ENCODE data around the gene KIF21A.

KIF21A gene

DNA sequence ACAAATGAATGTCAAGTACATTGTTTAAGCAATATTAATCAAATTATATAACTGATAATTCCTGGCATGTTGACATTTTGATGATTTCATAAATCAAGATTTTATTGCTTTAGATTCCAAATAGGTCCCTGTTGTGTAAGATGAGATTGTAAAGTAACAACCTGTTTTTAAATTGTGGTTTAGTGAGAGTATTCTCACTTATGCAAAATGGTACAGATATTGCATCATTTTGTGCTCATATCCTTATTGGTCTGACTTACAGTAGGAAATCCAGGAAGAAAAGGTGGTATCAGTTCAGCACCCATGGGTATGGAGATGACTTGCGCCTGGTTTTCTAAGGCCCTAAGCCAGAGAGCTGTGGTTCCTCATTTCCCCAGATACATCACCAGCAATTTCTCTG is 165.5 kb downstream of the KIF21A start:
- TF ChIP-seq FOXM1 (IDR thresholded peaks at IDR 0.05; ENCODE audit: borderline replicate concordance, low read depth) (no peak), CEBPB (IDR thresholded peaks at IDR 0.05) (0 out of 2 replicates have a peak, but pooled peaks have one; percentile 51), TCF12 (IDR thresholded peaks at IDR 0.05; ENCODE audit: low read depth) (no peak), YY1 (IDR thresholded peaks at IDR 0.05; ENCODE audit: low read depth) (no peak)

DNA sequence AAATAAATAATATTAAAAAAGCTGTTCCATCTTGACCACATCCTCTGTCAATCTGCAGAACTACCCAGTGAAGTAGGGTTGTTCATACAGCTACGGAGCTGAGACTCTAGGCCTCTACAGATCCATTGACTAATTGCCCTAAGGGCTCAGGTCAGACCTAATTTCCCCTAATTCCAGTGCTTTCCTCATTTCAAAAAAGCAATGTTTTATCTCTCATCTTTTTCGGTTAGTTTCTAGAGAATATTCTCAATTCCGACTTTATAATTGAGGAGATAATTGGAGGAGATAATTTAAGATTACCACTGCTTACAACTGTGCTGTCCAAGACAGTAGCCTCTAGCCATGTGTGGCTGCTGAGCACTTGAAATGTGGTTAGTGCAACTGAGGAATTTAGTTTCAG is 167.1 kb downstream of the KIF21A start:
- TF ChIP-seq, protein P1, sequence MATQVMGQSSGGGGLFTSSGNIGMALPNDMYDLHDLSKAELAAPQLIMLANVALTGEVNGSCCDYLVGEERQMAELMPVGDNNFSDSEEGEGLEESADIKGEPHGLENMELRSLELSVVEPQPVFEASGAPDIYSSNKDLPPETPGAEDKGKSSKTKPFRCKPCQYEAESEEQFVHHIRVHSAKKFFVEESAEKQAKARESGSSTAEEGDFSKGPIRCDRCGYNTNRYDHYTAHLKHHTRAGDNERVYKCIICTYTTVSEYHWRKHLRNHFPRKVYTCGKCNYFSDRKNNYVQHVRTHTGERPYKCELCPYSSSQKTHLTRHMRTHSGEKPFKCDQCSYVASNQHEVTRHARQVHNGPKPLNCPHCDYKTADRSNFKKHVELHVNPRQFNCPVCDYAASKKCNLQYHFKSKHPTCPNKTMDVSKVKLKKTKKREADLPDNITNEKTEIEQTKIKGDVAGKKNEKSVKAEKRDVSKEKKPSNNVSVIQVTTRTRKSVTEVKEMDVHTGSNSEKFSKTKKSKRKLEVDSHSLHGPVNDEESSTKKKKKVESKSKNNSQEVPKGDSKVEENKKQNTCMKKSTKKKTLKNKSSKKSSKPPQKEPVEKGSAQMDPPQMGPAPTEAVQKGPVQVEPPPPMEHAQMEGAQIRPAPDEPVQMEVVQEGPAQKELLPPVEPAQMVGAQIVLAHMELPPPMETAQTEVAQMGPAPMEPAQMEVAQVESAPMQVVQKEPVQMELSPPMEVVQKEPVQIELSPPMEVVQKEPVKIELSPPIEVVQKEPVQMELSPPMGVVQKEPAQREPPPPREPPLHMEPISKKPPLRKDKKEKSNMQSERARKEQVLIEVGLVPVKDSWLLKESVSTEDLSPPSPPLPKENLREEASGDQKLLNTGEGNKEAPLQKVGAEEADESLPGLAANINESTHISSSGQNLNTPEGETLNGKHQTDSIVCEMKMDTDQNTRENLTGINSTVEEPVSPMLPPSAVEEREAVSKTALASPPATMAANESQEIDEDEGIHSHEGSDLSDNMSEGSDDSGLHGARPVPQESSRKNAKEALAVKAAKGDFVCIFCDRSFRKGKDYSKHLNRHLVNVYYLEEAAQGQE (IDR thresholded peaks at IDR 0.05; ENCODE audit: low read depth) = no peak
- no peak for TF ChIP-seq TAF1 (IDR thresholded peaks at IDR 0.05; ENCODE audit: low read depth)
- no peak for TF ChIP-seq YY1 (IDR thresholded peaks at IDR 0.05; ENCODE audit: low read depth)
- no peak for TF ChIP-seq CREB1 (IDR thresholded peaks at IDR 0.05; ENCODE audit: low read depth)
- TF ChIP-seq, protein P2, sequence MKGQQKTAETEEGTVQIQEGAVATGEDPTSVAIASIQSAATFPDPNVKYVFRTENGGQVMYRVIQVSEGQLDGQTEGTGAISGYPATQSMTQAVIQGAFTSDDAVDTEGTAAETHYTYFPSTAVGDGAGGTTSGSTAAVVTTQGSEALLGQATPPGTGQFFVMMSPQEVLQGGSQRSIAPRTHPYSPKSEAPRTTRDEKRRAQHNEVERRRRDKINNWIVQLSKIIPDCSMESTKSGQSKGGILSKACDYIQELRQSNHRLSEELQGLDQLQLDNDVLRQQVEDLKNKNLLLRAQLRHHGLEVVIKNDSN (IDR thresholded peaks at IDR 0.05) = no peak
- no peak for TF ChIP-seq ZBTB7A (IDR thresholded peaks at IDR 0.05; ENCODE audit: low read depth)
- no peak for TF ChIP-seq EGR1 (IDR thresholded peaks at IDR 0.05)
- TF ChIP-seq EP300 (IDR thresholded peaks at IDR 0.05; ENCODE audit: borderline replicate concordance) = no peak
- no peak for TF ChIP-seq NFIC (IDR thresholded peaks at IDR 0.05)
- no peak for TF ChIP-seq TEAD4 (IDR thresholded peaks at IDR 0.05)
- TF ChIP-seq FOXM1 (IDR thresholded peaks at IDR 0.05; ENCODE audit: borderline replicate concordance, low read depth) = no peak
- TF ChIP-seq CEBPB (IDR thresholded peaks at IDR 0.05) = no peak
- no peak for TF ChIP-seq RAD21 (IDR thresholded peaks at IDR 0.05; ENCODE audit: low read depth)
- TF ChIP-seq, protein P3, sequence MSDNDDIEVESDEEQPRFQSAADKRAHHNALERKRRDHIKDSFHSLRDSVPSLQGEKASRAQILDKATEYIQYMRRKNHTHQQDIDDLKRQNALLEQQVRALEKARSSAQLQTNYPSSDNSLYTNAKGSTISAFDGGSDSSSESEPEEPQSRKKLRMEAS (IDR thresholded peaks at IDR 0.05) = no peak
- no peak for TF ChIP-seq TCF12 (IDR thresholded peaks at IDR 0.05; ENCODE audit: low read depth)

DNA sequence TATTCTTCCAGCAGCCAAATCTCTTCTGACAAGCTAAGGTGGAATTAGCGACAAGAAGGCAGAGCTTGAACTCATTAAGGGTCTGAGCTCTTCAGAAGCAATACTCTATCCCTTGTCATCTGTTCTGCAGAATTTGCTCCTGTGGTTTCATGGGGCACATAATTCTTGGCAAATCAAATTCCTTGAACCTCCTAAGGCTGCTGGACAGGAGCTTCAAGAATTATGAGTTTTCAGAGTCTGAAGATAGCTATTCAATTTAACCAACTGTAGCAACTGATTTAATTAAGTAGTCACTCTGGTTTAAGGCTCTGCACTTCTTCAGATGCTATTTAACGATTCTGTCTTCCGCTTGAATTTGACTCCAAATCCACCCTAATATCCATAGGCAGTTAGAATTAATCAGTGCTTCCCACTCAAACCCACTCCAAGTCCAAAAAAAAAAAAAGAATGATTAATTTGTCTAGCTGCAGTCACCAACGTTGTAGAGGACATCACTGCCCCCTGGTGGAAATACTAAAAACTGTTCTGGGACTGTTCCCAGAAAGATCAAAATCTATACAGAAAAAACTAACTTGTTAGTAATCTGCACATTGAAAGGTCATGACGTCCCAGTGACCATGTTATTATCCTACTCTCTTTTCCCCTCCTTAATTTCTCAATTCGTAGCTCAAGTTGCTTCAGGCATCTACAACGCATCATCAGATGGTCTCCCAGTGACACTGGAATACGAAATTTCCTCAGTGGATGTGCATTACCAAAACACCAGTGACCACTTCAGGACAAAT is 169.9 kb downstream of the KIF21A start:
- TF ChIP-seq TAF1 (IDR thresholded peaks at IDR 0.05; ENCODE audit: low read depth) = no peak
- TF ChIP-seq RAD21 (IDR thresholded peaks at IDR 0.05; ENCODE audit: low read depth) = peak; percentile 75
- no peak for TF ChIP-seq YY1 (IDR thresholded peaks at IDR 0.05; ENCODE audit: low read depth)

DNA sequence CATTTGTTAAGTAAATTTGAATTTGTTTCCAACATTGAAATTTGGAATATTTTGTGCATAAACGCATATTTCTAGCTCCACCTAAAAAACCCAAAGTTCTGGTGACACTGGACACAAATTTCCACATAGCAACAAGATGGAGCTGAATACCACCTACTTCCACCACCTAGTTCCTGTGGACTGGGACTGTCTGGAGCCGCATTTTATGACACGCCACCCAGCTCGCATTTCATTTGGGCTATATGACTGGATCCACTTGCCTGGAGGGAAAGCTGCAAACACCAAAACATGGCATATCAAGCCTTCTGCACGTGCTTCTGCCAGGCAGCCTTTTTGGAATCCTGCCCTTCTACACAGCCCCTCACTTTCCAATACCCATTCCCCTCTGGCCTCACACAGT is 173.4 kb downstream of the KIF21A start:
- TF ChIP-seq NFIC (IDR thresholded peaks at IDR 0.05) (no peak), FOXM1 (IDR thresholded peaks at IDR 0.05; ENCODE audit: borderline replicate concordance, low read depth) (no peak), TEAD4 (IDR thresholded peaks at IDR 0.05) (no peak), CREB1 (IDR thresholded peaks at IDR 0.05; ENCODE audit: low read depth) (no peak), EP300 (IDR thresholded peaks at IDR 0.05; ENCODE audit: borderline replicate concordance) (no peak), RAD21 (IDR thresholded peaks at IDR 0.05; ENCODE audit: low read depth) (no peak), YY1 (IDR thresholded peaks at IDR 0.05; ENCODE audit: low read depth) (no peak), TCF12 (IDR thresholded peaks at IDR 0.05; ENCODE audit: low read depth) (no peak)
- TF ChIP-seq, protein P3 (IDR thresholded peaks at IDR 0.05) = no peak
- TF ChIP-seq, protein P2 (IDR thresholded peaks at IDR 0.05) = no peak
- TF ChIP-seq, protein P1 (IDR thresholded peaks at IDR 0.05; ENCODE audit: low read depth) = no peak

DNA sequence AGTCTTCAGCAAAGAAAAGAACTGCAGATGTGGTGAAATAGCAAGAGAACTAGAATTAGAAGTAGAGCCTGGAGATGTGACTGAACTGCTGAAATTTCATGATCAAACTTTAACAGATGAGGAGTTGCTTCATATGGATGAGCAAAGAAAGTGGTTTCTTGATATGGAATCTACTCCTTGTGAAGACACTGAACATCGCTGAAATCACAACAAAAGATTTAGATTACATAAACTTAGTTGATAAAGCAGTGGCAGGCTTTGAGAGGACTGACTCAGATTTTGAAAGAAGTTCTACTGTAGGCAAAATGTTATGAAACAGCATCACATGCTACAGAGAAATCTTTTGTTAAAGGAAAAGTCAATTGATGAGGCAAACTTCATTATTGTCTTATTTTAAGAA is 175.0 kb downstream of the KIF21A start:
- TF ChIP-seq TEAD4 (IDR thresholded peaks at IDR 0.05) = no peak

DNA sequence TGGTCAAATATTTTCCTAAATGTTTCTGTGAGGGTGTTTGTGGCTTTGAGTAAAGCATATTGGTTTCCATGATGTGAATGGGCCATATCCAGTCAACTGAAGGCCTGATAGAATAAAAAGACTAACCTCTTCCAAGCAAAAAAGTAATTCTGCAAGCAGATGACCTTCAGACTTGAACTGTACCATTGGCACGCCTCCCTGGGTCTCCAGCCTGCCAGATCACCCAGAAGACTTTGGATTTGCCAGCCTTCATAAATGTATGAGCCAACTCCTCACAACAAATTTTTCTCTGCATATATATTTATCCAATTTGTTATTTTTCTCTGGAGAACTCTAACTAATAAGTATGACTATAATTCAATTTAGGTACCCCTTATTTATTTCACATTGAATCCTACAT is 190.3 kb downstream of the KIF21A start:
- TF ChIP-seq, protein P2 (IDR thresholded peaks at IDR 0.05) = no peak
- TF ChIP-seq TCF12 (IDR thresholded peaks at IDR 0.05; ENCODE audit: low read depth) (no peak), TEAD4 (IDR thresholded peaks at IDR 0.05) (no peak), CEBPB (IDR thresholded peaks at IDR 0.05) (no peak), FOXM1 (IDR thresholded peaks at IDR 0.05; ENCODE audit: borderline replicate concordance, low read depth) (no peak), YY1 (IDR thresholded peaks at IDR 0.05; ENCODE audit: low read depth) (no peak), ZBTB7A (IDR thresholded peaks at IDR 0.05; ENCODE audit: low read depth) (no peak), CREB1 (IDR thresholded peaks at IDR 0.05; ENCODE audit: low read depth) (no peak), TAF1 (IDR thresholded peaks at IDR 0.05; ENCODE audit: low read depth) (no peak), RAD21 (IDR thresholded peaks at IDR 0.05; ENCODE audit: low read depth) (no peak), EP300 (IDR thresholded peaks at IDR 0.05; ENCODE audit: borderline replicate concordance) (no peak)
- TF ChIP-seq, protein P3 (IDR thresholded peaks at IDR 0.05) = no peak
- TF ChIP-seq, protein P1 (IDR thresholded peaks at IDR 0.05; ENCODE audit: low read depth) = no peak

Measured in Ishikawa (cell line).